Uterus (tissue), 2 donors: Measurements from ENCODE around the gene TMEM132C.

ENCODE experiments used
- POLR2A ChIP-seq, 2 donors: fragments of 450-650 bp; IDR thresholded peaks; one replicate each; pipeline ENCODE4 v1.6.1; 2016; ENCODE audit warnings: antibody characterized with exemption in 2 of 2, mild to moderate bottlenecking in 1 of 2, moderate library complexity in 1 of 2
- TF ChIP-seq, protein P1 (sequence below), 4 experiments: fragments of 200-600 bp in 2 of 4; fragments of 450-650 bp in 2 of 4; sonication (generic) in 2 of 4; IDR thresholded peaks; one replicate each; pipeline ENCODE4 v1.5.1; 2016 to 2019; ENCODE audit warnings: antibody characterized with exemption in 4 of 4, mild to moderate bottlenecking in 2 of 4, moderate library complexity in 1 of 4

DNA sequence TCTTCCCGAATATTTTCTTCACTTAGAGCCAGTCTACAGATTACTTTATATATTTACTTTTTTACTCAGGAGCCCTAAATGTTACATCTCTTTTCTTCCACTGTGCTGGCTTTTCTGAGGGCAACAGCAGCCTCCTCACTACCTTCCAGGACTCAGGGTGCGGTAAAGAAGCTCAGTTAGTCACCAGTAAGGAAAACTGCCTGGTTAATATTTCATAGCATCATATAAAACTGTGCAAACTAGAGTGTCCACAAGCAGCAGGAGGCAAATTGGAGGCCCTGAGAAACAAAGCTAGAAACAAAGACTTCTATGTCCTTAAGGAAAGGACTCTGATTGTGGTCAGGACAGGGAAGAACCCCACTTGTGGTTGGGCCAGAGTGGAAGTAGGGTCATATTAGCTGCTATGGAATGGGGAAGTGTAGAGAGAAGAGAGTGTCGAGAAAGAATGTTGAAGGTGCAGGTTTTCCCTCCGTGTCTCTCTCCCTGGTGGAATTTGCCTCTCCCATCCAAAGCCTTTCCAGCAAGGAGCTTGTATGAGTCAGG, 336.7 kb downstream of the TMEM132C start:
- TF ChIP-seq POLR2A (IDR thresholded peaks at IDR 0.05) = no peak
- TF ChIP-seq, protein P1, sequence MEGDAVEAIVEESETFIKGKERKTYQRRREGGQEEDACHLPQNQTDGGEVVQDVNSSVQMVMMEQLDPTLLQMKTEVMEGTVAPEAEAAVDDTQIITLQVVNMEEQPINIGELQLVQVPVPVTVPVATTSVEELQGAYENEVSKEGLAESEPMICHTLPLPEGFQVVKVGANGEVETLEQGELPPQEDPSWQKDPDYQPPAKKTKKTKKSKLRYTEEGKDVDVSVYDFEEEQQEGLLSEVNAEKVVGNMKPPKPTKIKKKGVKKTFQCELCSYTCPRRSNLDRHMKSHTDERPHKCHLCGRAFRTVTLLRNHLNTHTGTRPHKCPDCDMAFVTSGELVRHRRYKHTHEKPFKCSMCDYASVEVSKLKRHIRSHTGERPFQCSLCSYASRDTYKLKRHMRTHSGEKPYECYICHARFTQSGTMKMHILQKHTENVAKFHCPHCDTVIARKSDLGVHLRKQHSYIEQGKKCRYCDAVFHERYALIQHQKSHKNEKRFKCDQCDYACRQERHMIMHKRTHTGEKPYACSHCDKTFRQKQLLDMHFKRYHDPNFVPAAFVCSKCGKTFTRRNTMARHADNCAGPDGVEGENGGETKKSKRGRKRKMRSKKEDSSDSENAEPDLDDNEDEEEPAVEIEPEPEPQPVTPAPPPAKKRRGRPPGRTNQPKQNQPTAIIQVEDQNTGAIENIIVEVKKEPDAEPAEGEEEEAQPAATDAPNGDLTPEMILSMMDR (IDR thresholded peaks at IDR 0.05) = no peak
